HG03565 (cell line): ENCODE results near the gene SMIM35.

ENCODE experiments used
- ATAC-seq: cut with Tn5 transposase; IDR thresholded peaks from one replicate; pipeline ENCODE4 v1.9.1; 2021; ENCODE audit warnings: mild to moderate bottlenecking, moderate library complexity; ENCODE audit not compliant: unreplicated experiment

SMIM35 gene

DNA sequence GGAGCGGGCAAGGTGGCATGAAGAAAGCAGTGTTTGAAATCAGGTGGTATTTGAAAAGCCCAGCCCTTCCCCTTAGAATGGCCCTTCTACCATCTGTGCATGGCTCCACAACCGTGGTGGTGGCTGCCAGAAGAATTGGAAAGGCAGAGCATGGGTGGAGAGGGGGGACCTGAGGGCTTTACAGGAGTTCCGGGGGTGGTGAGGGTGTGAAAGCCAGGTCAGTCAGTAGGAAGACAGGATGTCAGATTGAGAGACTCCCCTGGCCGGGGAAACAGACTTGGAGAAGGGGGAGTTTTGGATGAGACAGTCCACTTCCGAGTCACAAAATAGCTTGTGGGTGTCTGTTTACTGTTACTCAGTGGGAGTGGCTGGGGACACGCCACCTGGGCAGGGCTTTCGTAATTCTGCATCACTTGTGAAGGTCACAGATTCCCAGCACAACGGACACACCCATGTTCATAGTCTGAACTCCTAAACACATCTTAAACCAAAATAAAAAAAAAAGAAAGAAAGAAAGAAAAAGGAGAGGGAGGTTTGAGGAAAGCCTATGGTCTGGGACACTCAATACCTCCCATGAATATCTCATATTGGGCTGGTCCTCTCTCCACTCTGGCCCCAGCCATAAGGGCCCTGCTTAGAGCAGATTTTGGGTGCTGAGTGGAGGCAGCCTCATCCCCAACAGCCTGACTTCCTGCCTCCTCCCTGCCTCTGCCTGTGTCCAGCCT lies 24.4 kb upstream of the SMIM35 start:
- no peak for ATAC-seq

DNA sequence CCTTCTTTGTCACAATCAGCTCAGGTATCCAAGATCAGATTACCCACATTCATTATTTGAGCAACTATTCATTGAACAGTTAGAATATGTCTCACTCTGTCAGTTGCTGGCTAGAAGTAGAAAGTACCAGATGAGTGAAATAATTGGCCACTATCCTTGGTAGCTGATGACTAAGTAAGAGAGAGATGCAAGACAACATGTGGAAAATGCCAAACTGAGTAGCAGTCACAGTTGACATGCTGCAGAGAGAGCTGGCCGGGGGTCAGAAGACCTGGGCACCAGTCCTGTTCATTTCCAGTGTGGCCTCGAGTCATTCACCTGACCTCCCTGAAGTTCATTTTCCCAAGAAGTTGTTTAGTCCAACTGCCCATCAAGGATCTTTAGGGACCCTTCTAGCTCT lies 22.5 kb upstream of the SMIM35 start:
- no peak for ATAC-seq

DNA sequence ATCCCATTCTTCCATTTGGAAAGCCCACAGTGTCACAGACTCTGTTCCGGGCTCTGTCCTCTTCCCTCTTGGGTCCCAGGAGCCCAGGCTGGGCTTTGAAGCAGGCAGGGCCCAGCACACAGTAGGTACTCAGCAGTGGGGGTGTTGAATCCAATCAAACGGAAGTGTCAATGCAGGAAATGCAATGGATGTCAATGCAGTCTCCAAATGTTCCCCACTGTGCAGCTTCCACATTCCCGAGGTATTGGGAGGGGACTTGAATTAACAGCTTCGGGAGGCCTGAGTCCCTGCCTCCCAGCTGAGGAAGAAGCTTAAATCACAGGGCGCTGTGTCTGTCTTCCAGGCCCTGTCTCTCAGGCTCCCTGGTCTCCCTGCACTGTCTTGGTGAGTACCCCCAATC lies 21.8 kb upstream of the SMIM35 start:
- no peak for ATAC-seq

DNA sequence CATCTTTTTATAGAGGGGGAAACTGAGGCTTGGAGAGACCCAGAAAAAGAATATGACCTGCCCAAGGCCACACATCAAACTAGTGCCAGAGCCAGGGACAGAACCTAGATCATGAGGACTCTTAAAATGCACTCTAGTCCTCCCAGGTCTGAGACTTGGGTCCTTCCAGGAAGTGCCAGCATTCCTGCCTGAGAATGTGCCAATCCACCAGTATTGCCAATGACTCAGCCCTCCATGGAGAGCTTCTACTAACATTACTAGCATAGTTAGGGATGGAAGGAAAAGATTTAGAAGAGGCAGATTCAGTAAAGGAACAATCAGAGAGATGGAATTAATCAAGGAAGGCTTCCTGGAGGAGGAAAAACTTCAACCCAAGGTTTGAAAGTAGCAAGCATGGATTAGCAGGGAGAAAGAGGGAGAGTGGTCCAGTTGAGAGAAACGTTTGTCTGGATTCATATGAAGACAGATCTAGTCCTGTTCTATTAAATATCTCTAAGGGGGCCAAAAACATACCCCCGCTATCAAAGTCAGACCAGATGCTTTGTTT lies 20.1 kb upstream of the SMIM35 start:
- ATAC-seq = no peak

DNA sequence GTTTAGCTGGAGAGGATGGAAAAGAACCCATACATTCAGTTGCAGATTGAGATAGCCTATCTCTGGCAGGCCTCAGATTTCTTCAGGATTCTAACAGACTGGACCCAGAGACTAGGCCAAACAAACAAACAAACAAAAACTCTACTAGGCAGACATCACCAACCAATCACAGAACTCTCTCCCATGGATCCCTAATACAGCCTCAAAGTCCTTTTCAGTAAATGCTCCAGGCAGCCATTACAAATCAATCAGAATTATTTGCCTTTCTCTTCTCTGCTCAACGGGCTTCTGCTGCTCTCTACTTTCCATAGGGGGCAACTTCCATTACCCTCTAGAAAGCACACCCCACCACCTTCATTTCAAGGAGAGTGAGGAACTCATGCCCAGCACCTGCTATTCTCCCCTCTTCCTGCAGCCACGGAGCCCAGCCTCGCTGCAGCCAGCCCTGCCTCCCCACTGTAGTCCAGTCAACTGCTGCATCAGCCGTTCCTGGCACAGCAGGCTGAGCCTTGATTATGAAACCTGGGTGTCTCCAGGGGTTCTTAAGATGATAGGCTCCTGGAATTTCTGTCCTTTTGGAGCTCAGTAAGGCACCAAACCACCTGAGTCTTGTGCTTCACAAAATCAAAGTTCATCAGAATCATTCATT lies 19.0 kb upstream of the SMIM35 start:
- no peak for ATAC-seq

DNA sequence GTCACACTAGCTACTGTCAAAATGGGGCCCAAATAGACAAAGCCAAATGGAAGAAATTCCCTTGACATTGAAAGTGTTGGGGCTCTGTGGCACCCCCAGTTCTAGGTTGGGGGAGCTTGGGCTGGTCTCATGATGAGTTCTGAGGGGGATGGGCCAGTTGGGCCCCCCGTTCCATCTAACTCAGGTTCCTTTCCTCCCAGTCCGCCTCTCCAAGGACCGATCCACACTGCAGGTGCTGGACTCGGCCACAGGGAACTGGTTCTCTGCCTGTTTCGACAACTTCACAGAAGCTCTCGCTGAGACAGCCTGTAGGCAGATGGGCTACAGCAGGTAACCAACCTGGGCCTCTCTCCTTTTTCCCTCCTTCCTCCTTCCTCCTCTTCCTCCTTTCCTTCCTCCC lies 17.7 kb upstream of the SMIM35 start:
- ATAC-seq = no peak

DNA sequence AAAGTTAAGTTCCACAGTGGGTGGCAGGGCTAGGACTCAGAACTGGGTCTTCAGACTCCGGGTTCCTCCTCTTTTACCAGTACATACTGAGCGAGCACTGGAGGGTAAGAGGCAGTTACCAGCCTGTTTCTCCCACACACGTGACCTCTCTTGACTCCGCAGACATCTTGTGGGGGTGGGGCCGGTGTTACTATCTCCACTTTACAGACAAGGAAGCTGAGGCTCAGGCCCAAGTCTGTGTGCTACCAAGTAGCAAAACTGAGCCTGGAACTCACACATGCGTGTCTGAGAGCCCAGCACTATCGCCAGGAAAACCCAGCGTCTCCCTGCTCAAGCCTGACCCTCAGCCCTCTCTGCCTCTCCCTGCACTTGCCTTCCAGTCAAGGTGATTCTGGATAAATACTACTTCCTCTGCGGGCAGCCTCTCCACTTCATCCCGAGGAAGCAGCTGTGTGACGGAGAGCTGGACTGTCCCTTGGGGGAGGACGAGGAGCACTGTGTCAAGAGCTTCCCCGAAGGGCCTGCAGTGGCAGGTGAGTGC lies 16.0 kb upstream of the SMIM35 start:
- ATAC-seq = no peak

DNA sequence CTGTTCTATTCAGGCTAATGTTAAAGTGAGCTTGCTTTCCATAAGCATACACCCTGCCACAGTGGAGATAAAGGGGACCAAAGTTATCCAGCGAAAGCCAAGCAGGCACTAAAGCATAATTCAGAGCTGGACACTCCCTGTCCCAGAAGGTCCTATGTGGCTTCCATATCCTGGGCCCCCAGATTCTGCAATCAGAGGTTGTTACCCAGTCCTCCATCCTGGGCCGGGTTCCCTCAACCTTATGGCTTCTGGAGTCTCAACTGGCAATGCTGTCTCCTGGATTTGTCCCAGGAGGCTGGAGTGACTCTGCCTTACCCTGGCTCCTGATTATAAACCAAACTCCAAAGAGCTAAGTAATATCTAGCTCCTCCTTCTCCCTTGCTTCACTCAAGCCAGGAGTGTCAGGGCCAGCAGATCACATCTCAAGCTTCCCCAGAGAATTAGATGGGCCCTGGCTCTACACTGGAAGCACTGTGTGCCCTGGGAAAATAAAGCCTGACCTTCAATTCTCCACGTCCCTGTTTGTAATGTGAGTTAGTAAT lies 14.0 kb upstream of the SMIM35 start:
- no peak for ATAC-seq

DNA sequence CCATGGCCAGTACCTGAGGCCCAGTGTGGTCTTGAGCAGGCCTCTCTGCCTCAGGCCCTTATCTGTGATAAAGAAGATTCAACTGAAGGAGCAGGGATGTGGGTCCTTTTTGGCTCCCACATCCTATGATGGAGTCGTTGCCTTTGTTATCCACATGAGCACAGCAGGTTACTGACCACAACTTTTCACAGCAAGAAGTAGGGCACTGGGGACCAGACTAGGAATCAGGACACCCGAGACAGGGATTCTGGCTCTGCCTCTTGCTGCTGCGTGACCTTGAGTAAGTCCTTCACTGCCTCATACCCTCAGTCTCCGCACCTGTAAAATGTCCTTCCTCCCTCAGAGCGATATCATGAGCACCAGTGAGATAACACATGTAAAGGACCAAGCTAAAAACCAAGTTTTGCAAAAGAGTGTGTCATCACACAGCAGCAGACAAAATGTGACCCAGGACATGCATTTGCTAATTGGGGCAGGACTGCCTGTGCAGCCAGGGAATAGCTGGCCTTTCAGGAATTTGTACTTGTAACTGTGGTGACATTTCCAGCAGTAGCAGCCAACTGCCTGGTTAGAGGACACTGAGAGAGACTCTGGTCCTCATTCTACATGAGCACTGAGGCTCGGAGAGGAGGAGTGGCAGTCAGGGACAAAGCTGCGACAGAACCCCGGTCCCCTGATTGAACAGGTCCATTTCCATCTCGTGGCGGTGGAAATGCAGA lies 13.2 kb upstream of the SMIM35 start:
- no peak for ATAC-seq

DNA sequence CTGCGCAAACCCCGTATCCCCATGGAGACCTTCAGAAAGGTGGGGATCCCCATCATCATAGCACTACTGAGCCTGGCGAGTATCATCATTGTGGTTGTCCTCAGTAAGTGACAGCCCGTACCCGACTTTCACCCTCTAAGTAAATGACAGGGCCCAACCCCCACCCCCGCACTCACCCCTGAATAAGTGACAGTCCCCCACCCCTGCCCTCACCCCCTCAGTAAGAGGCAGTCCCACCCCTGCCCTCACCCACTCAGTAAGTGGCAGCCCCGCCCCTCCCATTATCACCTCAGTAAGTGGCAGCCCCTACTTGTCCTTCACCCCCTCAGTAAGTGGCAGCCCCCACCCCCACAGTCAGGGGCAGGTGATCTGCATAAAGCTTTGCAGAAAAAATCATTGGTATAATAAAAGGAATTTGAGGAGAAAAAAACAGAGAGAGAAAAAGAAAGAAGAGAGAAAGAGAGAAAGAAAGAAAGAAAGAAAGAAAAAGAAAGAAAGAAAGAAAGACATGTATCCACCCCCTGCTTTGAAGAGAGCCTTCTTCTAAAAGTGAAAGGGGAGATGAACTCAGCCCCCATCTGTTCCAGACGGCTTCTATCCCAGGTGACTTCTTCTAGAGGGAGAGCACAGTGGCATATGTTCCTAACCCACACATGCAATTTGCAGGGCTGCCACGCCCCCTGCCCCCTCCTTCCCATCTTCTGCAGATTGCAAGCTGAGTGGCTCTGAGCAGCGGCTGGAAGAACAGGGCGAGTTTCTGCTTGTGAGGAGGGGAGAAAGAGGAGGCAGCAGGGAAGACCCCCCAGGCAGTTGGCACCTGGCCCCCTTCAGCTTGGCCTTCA lies 12.5 kb upstream of the SMIM35 start:
- ATAC-seq = no peak

DNA sequence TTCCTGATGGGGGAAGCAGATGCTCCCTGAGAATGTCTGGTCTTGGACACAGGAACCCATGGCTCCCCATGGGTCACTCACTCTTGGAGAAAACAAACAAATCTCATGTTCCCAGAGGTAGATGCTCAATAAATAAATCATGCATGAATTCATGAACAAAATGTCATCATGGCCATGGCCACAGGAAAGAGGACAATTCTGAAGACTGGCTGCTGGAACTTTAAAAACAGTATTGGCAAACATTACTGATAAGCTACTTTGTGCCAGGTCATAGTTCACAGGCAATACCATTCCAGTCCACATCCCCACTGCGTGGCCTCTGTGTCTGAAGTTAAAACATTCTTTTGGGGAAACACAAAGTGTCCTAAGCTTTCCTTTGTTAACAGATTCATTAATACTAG lies 9.2 kb upstream of the SMIM35 start:
- ATAC-seq = no peak

DNA sequence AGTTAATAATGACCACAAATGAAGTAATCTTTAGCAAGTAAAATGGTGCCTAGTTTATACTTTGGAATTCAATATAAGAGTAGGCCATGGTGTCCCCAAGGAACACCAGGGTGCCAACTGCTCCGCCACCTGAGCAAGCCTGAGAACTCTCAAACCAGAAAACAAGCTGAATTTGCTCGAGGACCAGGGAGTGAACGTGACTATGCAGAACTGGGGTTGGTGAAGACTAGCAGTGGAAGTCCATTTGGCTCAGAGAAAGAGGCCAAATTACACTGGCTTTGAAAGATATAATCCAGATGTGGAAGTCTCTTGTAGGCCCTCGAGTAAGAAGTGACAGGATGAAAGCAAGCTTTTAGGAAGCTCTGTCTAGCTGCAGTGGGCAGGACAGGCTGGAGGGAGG lies 8.7 kb upstream of the SMIM35 start:
- no peak for ATAC-seq

DNA sequence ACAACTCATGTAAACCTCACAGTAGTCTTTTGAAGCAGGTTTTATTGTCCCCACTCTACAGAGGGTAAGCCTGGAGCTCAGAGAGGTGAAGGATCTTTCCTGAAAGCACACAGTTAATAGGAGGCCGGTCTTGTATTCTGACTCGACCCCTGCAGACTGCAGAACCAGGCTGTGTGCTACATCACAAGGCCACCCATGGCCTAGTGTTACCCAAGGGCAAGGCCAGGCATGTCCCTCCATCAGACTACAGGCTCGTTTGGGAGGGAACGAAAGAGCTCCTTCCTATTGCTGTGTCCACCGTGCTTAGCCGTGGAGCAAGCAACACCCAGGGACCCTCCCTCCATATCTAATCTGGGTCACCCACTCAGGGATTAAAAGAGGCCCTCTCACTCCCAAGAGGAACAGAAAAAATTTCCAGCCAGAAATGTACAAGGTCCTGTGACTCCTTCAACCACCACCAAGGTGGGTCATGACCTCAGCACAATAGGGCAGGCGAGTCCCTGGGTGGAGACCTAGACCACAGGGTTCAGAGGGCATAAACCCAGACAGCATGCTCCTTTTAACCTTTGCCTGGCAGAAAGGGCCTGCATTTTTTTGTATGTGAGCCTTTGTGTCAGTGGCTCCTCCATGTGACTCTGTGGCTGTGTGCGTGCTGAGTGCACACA lies 6.3 kb upstream of the SMIM35 start:
- no peak for ATAC-seq

DNA sequence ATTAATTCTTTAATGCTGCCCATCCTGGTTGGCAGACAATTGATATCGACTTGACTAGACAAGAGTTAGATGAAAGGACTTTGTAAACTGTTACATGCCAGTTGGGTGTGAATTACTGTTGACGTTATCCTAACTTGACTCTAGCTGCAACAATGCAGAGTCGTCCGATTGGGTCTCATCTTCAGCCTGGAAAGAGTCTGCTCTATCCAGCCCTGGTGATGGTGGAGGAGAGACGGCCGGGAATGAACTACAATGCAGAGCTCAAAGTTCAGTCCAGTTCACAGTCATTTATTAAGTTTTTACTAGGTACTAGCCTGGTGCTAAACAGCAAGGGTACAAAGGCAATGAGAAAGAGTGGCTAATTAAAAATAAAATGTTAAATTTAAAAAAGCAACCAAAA lies 4.9 kb upstream of the SMIM35 start:
- no peak for ATAC-seq

DNA sequence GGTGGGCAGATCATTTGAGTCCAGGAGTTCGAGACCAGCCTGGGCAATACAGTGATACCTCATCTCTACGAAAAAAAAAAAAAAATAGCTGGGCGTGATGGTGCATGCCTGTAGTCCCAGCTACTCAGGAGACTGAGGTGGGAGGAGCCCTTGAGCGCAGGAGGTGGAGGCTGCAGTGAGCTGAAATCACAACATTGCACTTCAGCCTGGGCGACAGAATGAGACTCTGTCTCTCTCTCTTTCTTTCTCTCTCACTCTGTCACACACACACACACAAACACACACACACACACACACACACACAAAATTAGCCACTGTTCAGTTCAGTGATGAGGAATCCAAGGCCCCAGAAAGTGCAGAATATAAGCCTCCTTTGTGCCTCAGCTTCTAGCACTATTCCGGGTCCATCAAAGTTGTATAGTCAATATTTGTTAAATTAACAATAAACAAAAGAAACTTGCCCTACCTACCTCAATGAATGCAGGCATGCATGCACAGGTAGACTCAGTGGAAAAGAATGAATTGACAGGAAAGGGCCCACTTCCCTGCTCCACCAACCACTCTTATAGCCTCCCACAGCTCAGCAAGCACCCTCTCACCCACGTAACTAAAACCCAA lies 3.9 kb upstream of the SMIM35 start:
- ATAC-seq = no peak

DNA sequence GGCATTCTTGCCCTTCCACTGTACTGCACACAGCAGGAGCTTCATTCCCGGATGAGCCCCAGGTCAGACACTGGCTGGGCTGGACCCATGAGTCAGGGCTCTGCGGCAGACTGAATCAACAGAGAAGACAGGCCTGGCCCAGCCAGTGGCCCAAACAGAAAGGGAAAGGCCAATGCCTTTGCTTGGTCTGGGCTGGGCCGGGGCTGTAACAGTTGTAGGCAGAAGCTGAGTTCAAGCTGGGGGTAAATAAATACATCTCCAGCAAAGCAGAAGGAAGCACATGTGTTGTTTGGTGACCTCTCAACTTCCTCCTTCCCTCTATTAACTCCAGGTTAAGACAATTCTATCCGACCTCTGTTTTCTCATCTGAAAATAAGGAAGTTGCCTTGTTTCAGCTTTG lies 1.8 kb upstream of the SMIM35 start:
- ATAC-seq = no peak

DNA sequence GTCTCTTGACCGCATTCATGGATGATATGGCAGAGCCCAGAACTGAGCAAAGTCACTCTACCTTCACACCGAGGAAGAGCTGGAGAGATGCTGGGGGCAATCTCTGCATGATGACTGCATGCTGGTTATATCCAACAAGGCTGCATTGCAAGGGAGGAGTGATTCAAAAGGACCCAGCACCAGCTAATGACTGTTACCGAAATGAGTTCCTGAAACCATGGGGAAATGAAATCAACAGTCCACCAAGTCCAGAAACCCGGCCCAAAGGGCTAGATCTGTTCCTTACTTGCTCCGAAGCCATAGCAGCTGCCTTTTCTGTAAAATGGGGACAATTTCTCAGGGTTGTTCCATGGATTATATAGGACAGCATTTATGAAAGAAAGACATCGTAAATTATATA lies 1.2 kb upstream of the SMIM35 start:
- ATAC-seq = no peak

DNA sequence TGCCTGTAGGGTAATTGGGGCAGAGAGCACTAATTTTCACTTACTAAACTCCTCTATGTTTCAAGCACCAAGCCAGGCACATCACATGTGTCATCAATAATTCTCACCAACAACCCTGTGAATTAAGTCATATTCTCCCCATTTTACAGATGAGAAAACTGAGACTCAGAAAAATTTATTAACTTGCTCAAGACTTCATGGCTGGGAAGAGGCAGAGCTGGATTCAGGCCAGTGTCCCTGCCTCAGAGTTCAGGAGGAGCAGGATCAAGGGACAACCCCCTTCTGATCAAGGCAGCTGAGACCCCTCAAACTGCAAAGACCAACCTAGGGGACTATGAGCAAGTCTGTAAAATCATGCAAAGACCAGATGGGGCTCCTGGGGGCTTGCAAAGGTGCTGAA lies 2.1 kb downstream of the SMIM35 start:
- ATAC-seq = no peak

DNA sequence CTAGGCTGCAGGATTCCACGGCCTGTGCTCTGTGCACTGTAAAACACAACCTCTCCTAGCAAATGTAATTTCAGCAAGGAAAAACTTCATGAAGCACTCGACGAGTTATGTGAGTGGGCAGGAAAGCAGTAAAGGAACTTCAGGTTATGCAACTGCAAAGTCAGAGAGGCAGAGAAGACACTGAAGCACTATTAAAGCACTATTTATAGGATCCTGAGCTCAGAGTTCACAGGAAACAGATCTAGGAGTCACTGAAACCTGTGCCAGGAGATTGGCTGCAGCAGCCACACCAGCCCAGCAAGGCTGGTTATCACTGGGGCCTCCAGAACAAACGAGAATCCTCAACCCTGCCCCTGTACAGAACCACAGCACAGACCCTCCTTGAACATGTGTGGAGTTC lies 2.5 kb downstream of the SMIM35 start:
- ATAC-seq = no peak
